HG03378 (cell line): ENCODE data around the gene CALML4.
"Not testable (repeated sequence)": the region's sequence is repeated elsewhere in the genome, so short reads cannot be mapped to it uniquely, and the experiment has no call there.

Experiments used
- ATAC-seq: cut with Tn5 transposase; IDR thresholded peaks from one replicate; pipeline ENCODE4 v1.9.1; 2021; ENCODE audit warnings: mild to moderate bottlenecking, moderate library complexity; ENCODE audit not compliant: unreplicated experiment

CALML4 gene

DNA sequence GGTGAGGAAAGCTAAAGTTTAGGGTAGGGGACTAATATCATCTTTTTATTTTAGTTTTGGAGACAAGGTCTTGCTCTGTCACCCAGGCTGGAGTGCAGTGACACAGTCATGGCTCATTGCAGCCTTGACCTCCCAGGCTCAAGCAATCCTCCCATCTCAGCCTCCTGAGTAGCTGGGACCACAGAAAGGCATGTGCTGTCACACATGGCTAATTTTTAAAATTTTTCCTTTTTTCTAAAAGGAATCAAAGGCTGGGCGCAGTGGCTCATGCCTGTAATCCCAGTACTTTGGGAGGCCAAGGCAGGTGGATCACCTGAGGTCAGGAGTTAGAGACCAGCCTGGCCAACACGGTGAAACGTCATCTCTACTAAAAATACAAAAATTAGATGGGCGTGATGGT lies 20.3 kb upstream of the CALML4 start:
- ATAC-seq = not testable (repeated sequence)

DNA sequence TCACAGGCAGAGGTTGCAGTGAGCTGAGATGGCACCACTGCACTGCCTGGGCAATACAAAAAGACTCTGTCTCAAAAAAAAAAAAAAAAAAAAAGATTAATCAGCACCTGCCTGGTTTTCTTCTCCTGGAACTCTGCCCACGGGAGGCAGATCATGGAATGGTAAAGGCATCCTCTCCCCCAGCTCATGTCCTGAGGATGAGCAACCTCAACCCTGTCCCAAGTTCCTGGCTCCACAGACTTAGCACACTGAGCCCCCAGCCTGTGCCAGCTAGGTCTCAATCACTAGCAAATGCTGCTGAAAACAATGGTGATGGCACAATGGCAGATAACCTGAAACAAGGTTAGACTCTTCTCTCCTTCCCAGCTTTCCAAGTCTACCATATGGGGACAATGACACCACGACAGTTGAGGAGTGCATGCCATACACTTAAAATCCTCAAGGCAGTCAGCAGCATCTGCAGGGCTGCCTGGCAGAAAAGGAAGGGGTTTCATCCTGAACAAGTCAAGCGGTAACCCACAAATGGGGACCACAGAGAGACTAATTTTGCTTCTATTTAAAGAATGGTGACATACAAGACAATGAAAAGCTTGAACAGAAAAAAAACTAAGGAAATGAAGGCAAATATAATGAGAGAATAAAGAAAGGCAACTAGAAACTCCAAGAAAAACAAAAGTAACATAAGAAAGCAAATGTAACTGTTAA lies 19.6 kb upstream of the CALML4 start:
- no peak for ATAC-seq

DNA sequence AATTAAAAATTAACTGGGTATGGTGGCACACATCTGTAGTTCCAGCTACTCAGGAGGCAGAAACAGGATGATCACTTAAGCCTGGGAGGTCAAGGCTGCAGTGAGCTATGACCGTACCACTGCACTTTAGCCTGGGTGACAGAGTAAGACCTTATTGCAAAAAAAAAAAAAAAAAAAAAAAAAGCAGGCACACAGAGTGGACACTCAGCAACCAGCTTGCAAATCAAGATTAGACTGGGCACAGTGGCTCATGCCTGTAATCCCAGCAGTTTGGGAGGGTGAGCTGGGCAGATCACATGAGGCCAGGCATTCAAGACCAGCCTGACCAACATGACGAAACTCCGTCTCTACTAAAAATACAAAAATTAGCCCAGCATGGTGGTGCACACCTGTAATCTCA lies 19.0 kb upstream of the CALML4 start:
- no peak for ATAC-seq

DNA sequence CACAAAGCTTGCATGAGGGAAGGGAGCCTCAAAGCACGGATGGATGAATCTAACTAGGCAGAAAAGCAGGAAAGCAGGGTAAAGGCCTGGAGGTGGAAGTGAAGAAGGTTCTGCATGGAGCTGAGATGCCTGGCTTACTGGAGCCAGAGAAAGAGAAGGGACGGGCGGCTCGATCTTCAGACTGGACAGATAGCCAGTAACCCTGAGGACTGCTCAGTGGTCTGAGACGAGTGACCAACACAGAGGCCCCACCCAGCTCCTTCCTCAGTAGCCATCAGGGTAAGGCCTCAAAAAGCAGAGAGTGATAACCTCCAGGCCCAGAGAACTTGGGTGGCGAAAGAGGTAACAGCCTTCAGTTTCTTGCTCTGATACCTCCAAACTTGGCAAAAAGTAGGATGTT lies 18.0 kb upstream of the CALML4 start:
- ATAC-seq = no peak

DNA sequence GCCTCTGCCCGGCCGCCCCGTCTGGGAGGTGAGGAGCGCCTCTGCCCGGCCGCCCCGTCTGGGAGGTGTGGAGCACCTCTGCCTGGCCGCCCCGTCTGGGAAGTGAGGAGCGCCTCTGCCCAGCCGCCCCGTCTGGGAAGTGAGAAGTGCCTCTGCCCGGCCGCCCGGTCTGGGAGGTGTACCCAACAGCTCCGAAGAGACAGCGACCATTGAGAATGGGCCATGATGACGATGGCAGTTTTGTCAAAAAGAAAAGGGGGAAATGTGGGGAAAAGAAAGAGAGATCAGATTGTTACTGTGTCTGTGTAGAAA lies 17.3 kb upstream of the CALML4 start:
- not testable (repeated sequence) for ATAC-seq

DNA sequence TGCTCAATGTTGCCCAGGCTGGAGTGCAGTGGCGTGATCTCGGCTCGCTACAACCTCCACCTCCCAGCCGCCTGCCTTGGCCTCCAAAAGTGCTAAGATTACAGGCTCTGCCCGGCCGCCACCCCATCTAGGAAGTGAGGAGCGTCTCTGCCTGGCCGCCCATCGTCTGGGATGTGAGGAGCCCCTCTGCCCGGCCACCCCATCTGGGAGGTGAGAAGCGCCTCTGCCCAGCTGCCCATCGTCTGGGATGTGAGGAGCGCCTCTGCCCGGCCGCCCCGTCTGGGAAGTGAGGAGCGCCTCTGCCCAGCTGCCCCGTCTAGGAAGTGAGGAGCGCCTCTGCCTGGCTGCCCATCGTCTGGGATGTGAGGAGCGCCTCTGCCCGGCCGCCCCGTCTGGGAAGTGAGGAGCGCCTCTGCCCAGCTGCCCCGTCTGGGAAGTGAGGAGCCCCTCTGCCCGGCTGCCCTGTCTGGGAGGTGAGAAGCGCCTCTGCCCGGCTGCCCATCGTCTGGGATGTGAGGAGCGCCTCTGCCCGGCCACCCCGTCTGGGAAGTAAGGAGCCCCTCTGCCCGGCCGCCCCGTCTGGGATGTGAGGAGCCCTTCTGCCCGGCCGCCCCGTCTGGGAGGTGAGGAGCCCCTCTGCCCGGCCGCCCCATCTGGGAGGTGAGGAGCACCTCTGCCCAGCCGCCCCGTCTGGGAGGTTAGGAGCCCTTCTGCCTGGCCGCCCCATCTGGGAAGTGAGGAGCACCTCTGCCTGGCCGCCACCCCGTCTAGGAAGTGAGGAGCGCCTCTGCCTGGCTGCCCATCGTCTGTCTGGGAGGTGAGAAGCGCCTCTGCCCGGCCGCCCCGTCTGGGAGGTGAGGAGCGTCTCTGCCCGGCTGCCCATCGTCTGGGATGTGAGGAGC lies 16.6 kb upstream of the CALML4 start:
- not testable (repeated sequence) for ATAC-seq

DNA sequence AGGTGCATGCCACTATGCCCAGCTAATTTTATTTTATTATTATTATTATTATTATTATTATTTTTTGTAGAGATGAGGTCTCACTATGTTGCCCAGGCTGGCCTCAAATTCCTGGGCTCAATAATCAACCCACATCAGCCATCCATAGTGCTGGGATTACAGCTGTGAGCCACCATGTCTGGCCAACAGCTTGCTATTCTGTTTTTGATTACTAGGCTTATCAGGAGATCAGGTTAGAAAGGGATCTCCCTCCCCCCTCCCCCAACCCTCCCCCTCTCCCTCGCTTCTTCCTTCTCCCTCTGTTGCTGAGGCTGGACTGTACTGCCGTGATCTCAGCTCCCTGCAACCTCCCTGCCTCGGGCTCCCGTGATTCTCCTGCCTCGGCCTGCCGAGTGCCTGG lies 15.8 kb upstream of the CALML4 start:
- no peak for ATAC-seq

DNA sequence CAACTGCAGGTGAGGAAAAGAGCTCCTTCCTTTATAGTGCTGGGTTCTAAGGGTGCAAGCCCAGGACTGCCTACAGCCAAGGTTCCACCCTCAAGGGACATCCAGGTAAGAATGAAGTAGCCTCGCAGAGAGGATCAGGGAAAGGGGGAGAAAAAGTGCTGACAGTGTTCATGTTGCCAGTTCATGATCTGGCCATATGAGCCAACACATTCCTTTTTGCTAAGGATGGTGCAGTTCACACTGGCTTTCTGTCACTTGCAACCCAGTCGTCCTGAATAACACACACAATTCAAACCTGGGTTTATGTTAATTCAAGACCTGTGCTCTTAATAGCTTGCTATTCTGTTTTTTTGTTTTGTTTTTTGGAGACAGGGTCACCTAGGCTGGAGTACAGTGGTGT lies 15.4 kb upstream of the CALML4 start:
- no peak for ATAC-seq

DNA sequence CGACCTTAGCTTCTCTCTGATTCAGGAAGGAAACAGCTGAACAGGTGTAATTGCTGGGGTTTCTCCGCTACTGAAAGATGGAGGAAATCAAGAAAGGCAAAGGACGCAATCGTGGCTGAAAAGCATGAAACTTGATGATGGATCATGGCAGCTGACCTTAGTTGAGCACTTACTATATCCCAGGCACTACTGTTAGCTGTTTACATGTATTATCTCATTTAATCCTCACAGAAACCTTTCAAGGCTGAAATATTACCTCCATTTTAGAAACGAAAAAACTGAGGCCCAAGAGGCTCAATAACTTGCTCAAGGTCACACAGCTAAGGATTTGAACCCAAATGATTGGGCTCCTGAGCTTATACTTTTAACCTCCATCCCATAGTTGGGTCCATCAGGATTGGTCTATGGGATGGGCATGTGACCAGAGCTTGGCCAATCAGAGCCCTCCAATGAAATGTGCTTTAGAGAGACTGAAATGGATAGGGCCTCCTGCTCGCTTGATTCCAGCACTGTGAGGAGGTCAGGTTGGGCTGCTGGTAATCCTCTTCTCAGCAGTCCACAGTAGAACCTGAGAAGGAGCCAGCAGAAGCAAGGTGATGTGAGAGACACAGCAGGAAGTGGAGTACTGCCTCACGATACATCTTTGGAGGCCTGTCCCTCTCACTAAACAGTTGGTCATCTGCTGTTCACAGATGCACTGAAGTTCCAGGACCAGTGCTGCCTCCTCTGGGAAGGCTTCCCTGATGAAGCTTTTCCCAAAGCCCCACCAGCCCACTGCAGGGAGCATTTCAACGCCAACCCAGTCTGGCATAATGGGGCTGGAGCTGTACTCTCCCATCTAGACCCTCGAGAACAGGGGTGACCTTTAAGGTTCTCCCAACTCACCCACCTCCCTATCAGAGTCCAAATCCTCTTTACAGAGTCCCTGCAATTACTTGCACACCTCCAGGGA lies 14.0 kb upstream of the CALML4 start:
- no peak for ATAC-seq

DNA sequence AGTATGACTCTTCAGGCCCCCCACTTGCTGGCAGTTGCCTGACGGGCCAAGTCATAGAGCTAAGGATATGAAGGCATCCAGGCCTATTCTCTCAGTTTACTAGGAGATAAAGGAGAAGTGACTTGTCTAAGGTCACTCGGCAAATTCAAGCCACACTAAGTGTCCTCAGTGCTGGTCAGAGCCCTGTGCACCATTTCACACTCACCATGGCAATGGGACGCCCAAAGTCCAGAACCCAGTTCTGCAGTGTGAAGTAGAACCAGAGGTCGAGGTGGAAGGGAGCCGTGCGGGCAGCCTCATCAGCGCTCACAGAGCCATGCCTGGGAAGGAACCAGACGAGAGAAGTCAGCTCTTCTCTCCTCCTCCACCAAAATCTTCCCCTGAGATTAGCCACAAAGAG lies 13.2 kb upstream of the CALML4 start:
- no peak for ATAC-seq

DNA sequence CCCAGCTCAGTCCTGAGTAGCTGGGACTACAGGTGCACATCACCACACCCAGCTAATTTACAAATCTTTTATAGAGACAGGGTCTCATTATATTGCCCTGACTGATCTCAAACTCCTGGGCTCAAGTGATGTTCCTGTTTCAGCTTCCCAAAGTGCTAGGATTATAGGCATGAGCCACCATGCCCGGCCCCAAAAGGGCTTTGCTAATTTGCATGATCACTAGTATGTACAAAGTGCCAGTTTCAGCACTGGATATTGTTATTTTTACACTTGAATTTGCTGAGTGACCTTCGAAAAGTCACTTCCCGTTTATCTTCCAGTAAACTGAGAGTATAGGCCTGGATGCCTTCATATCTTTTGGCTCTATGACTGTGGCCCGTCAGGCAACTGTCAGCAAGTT lies 12.2 kb upstream of the CALML4 start:
- no peak for ATAC-seq

DNA sequence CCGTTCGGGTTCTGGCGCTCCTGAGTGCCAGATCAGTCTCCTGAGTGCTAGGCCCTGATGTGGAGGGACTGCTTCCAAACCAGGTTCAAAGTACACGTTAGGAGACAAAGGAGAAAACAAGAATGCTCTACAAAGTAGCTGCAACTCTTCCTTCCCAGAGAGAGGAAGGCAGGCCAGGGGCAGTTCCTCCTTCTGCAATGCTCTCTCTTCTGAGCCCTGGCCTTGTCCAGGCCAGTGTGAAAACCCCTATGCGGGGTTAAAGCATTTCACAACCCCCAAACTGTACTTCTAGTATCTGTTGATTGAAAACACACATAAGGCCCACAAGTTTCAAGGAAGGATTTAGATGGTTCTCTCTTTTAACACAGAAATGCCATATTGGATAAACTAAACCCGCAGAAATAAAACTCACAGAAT lies 9.7 kb upstream of the CALML4 start:
- ATAC-seq = no peak

DNA sequence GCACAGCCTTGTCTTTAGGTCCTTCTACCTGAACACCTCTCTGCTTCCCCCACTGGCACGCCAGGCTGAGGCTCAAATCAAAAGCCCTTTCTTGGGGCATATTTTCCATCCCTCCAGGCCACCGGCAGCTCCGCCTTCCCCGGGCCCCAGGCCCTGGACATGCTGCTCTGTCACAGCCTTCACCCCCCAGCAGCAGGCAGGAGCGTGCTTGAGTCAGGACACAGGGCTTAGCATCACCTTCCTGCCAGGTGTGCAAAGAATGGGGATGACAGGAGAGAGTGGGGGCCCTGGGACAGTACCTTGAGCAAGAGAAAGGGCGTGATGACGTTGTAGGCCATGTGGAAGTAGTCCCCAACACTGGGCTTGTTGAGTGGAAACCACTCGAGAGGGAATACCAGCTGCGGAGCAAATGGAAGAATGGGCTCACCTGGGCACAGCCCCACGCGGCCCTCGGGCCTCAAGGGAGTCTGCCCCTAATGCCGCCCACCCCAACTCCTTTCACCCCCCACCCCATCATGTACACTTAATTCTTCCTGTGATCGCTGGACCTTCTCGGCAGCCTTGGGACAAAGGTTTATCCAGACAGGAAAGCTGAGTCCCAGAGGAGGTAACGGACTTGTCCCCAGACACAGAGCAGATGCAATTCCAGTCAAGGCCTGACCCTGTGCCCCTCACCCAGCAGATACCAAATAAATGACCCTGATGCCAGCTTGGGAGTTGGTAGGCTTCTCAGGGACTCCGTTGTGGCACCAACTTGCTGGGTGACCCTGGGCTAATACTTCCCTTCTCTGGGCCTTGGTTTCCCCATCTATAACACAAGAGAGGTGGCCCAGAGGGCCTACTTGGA lies 9.1 kb upstream of the CALML4 start:
- no peak for ATAC-seq

DNA sequence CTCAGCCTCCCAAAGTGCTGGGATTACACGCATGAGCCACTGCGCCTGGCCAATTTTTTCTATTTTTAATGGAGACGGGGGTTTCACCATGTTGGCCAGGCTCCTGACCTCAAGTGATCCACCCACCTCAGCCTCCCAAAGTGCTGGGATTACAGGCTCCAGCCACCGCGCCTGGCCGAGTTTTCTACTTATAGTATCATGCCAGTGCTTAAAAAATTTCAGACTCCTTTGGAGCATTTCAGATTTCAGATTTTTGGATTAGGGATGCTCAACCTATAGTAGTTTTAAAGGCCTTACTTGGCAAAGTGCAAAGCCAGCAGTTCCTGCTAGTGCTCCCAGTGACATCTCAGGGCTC lies 8.3 kb upstream of the CALML4 start:
- not testable (repeated sequence) for ATAC-seq

DNA sequence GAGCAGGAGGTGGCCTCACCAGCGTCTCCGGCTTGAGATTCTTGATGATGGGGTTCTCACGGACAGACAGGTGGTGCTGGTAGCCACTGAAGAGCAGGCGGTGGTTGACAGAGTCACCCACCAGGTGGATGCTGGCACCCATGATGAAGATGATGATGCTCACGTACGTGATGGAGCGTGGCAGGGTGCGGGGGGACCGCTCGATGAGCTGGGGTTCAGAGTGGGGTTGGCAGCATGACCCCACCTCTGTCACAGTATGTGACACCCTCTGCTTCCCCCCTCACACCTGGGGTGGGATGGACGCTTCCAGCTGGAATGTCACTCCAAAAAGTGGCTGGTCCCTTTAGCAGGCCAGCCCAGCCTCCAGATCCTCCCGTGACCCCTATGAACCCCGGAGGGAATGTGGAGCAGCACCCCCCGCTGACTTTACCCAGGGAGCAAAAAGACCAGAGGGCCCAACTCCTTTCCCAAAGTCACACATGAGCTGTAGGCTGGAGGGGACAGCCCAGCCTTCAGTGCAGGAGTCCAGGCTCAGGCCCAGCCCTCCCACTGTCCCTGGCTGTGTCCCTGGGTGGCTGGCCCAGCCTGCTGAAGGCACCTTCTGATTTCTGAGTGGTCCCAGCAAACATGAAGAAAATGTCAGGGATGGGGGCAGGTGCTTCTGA lies 6.7 kb upstream of the CALML4 start:
- no peak for ATAC-seq

DNA sequence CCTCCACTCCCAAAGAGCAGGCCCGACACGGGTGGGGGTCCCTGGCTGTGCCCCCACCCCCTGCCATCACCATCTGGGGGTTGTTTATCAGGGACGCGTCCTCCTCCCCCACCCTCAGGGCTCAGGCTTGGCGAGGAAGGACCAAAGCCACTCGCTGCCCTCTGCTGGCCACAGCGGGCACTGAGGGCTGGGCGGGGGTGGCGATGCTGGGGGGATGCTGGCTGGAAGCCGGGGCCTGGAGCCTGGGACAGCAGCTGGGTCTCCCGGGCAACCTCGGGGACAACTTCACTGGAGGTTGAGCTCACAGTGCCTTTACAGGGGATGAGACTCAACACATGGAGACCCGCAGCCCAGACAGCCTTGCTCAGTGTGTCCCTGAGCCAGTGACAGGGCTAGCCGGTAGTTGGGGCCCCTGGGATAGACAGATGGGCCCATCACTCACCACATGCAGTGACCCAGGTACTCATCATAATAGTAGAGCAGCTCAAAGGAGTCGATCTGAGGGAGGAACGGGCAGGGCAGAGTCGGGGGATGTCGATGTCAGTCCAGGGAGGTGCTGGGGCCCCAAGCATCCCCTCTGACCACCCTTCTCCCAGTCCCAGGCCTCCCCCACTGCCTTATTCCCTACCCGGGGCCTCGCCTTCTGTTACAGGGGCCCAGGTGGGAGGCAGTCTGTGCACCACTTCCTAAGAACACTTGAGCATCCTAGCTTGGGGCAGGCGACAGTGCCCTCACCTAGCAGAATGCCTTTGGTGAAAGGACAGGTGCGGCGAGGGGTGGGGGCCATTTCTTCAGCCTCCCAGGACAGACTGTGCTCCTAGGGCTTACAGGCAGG lies 5.9 kb upstream of the CALML4 start:
- ATAC-seq = no peak

DNA sequence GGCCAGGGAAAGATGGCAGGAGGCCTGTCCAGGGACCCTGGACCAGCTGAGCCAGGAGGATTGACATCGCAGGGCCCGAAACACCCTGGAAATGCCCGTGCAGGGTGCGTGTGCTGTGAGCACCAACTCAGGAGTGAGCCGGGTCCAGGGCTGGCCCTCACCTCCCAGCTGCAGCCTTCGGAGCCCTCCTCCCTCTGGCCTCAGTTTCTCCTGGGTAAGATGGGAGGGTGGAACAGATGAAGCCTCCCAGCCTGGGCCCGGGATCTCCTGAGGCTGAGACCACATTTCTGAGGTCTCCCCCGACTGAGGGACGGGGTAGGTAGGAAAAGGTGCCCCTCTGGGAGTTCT lies 5.3 kb upstream of the CALML4 start:
- no peak for ATAC-seq

DNA sequence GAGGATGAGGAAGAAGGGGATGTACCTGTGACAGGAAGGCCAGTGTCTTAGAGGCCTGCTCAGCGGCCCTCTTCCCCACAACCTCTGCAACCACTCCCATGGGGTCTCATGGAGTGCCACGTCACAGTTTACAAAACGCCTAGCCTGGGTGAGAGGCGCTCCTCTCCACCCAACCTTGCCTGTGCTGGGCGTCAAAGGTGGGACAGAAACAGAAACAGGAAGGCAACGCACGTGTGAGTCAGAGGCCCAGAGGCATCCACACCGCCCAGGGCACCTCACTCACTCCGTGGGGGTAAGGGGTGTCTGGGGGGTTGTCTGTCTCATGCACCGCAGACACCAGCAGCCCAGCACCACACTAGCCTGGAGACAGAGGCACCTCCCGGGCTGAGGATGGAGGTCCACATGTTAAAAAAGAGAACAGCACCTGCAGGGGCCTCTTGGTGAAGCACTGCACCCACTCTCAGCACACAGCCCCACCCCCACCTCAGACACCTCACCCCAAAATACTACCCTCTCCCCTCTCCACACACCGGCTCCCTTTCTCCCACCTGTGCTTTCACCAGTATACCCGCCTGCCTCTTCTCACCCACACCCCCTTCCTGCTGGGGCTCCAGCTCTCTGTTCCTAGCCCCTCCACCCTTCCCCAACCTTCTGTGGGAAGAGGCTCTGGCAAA lies 4.7 kb upstream of the CALML4 start:
- ATAC-seq = peak; percentile 64

DNA sequence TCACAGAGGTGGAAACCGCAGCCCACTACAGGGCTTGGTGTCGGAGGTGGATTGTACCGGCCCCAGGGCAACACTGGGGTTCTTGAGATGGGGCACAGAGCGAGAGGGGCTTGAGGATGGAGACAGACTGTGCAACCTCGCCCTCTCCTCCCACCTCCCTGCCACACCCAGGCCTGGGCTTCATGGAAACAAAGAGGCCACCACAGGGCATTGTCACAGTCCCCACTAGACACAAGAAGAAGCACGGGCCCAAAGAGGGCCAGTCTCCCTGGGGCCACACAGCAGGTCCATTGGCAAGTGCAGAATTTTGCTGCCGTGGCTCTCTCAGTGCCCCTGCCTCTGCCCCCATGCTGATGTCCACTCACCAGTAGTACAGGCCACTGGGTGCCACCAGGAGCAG lies 4.1 kb upstream of the CALML4 start:
- no peak for ATAC-seq
